M059J (cell line): ENCODE results near the gene RPS6KA5. TPM values are rescaled to one million over a fixed set of nuclear protein-coding genes. Genes with fewer than 3 reads are reported as not detected.
"Not testable (repeated sequence)": the region's sequence is repeated elsewhere in the genome, so short reads cannot be mapped to it uniquely, and the experiment has no call there.

Experiments used
- DNase-seq: peaks from one replicate; pipeline ENCODE4 v3.0.0-alpha.2; 2012; ENCODE audit warnings: low read depth
- total RNA-seq: library from RNA; depleted of rRNA; stranded (reverse); fragments of >200 nt; shearing (Covaris generic); gene quantifications from 2 replicates; pipeline ENCODE4 v1.2.3, GENCODE V29; 2014

Gene RPS6KA5
- total RNA-seq, 1 experiment from 2014 or later: 9.6 TPM

DNA sequence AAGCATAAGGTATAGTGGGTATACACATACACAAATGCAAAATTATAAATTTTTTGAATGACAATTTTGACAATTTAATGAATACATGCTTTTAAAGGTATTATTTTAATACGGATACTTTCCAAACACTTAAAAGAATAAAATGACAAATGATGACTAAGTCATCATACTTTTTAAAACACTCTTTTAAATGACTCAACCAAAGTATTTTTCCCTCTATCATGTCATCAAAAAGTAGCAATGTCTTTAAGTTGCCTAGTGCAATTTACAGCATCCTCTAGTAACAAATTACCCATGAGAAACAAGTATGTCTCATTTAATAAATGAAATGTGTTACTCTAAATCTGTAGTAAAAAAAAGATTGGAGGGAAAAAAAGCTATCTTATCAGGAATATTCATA lies 73.3 kb downstream of the RPS6KA5 start:
- DNase-seq: peak; percentile 7

DNA sequence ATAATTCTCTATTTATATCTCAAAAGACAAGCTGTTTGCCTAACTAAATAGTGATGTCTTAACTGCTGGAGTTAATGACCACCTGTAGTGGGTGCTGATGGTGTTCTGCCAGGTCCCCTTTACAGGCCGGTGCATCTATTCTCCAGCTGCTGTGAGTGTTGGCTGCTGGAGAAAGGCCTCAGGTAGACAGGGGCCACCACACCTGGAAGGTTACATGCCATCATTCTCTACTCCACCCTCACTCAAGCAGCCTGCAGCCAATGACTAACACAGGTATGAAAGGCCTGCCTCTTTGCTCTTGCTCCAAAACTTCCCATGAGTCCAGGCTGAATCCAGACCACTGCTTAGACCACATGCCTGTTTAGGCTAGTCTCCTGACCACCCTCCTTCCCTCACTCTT lies 73.9 kb downstream of the RPS6KA5 start:
- DNase-seq: no peak

DNA sequence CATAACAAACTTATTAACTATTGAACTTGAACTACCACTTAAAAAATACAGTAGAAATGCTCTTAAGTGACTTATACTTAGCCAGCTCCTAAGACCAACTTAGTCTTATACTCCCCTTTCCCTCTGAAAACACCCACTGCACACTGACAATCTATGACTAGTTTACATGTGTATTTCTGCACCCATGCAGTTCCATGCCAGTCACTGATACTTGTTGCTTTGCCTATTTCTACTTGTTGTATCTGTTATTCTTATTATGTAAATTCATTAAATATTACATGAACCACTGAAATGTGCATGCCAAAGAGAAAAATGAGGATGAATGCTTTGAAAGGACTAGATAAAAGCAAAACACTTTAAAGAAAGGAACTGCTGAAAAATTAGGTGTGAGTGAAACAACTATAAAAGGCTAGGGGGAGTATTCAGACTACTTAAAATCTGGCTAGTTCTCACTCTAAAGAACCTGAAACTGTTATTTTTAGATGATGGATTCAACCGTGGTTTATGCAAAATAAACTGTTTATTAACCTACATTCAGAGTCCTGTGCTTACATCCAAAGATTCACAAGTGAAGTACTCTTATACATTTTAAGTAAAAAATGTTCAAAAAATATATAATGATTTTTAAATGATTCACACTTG lies 74.7 kb downstream of the RPS6KA5 start:
- DNase-seq: no peak

DNA sequence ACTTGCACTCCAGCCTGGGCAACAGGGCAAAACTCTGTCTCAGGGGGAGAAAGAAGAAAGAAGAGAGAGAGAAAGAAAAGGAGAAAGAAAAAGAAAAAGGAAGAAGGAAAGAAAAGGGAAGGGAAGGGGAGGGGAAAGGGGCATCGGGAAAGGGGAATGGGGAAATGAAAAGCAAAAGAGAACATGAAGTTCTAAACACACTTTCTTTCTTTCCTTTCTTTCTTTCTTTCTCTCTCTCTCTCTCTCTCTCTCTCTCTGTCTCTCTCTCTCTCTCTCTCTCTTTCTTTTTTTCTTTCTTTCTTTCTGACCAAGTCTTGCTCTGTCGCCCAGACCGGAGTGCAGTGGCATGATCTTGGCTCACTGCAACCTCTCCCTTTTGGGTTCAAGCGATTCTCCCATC lies 76.9 kb downstream of the RPS6KA5 start:
- DNase-seq: no peak

DNA sequence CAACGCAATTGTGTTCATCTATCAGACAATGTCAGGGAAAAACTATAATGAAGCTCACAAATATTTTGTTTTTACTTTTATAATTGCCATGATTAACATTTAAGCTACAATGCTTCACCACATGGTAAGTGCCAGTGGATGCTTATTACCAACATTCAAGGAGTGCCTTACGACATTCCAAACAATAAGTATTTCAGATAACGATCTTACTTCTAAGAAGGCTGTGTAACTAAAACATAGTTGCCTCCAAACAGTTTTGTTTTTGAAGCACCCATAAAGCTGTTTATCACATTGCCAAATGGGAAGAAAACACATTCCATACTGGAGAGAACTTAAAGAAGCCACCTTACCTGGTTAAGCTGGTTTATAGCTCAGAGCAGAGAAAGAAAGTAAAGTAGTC lies 78.8 kb downstream of the RPS6KA5 start:
- DNase-seq: no peak

DNA sequence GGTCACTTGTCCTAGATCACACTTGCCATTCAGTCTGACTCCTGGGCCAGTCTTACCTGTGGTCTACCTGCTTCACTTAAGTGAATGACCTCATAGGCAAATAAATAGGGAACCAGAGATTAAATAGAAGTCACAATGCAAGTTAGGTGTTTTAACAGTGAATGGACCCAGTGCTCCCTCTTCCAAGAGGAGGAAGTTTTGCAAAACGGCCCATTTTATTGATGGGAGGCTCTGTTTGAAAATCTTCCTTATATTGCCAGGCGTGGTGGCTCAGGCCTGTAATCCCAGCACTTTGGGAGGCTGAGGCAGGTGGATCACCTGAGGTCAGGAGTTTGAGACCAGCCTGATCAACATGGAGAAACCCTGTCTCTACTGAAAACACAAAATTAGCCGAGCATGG lies 79.8 kb downstream of the RPS6KA5 start:
- DNase-seq: not testable (repeated sequence)

DNA sequence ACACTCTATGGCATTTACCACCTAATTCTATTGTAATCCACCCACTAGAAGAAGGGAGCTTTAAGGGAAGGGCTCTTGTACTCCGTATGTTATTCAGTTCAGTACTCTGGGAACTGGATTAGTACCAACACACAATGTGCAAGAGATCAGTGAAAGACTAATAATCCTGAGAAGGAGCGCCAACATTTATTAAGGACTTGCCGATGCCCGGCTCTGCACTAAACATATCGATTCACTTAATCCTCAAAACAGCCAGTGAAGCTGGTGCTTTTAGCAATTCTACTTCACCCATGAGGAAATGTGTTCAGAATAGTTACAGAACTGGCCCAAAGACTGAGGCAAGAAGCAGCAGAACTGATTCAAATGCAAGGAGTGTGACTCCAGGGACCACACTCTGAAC lies 80.9 kb downstream of the RPS6KA5 start:
- no peak for DNase-seq

DNA sequence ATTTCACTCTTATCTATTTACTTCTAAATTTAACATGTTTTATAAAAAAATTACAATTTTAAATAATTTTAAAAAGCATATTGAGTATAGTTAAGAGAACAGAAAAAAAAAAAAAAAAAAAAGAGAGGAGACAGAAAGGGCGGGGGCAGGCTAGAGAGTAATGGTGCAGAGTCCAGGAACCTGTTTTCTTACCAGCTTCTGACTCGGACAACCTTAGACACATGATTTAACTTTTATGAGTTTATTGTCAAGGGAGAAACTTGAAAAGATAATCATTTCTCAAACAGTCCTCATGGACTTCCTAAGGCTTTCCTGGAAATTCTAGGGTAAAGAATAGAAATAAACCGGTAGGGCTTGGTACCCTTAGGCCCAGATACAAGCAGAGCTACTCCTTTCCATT lies 84.3 kb downstream of the RPS6KA5 start:
- no peak for DNase-seq

DNA sequence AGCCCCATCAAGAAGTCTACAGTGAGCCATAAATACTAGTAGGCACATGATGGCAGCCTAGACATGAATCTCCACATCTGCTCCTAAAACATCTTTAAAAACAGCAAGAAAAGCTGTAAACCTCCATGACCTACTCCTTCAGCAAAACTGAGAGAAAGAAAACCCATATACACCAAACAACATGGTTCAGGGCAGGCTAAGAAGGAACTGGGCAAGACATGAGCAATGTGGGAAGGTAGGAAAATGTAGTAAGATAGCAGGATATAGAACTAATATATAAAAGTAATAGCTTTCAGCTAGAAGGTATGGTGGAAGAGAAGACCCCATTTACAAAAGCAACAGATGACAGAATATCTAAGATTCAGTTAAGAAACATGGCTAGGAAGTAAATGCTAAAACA lies 88.8 kb downstream of the RPS6KA5 start:
- DNase-seq: no peak

DNA sequence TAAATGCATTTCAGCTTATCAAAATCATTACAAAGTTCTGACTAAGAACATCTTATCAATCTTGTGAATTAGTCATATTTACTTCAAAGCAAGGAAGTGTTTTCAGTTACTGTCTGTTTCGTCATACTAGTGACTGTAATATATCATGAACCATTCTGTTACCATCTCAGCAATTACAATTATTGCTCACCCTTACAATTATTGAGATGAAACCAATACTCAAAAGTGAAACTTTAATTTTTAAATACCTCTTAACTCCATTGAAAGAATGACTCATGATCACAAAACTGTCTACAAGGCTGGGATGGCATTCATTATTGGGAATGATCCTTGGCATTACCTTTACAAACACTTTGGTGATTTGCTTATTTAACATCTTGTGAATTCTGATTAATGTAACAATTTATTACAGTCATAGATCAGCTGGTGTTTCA lies 90.3 kb downstream of the RPS6KA5 start:
- peak; percentile 64 for DNase-seq

DNA sequence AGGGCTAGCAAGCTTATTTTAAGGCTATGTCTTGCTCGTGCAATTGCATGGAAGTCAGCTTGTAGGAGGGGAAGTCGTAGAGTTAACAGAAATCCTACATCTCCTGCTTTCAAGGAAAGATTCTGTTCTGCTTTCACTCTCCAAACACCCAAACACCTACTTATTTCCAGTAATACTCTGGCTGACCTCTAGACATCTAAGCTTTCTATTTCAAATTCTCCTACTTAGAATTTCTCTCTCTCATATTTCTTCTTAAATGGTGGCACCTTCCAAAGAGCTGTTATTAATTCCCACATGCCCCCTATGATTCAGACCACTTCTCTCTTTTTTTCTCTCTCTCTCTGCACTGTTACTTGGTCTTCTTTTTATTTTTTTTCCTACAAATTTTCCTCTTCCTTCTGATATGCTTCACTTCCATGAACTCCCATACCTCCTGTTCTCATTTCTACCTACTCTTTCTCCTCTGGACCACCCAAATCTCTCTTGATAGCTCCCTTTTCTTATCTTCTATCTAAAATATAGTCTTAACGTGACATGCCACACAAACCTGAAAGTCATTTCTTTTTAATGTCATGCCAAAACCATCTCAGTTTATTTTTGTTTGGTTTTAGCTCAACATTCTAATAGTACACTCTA lies 90.8 kb downstream of the RPS6KA5 start:
- DNase-seq: peak; percentile 18

DNA sequence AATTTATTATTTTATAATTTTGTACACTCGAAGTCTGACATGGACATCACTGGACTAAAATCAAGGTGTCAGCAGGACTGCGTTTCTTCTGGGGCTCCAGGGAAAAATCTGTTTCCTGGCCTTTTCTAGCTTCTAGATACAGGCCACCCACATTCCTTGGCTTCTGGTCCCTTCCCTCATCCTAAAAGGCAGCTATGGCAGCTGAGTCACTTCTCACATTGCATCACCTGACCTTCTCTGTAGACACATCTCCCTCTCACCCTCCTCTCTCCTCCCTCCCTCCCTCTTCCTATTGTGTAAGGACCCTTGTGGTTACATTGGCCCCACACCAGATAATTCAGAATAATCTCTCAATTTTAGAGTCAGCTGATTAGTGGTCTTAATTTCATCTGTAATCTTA lies 92.4 kb downstream of the RPS6KA5 start:
- peak; percentile 8 for DNase-seq

DNA sequence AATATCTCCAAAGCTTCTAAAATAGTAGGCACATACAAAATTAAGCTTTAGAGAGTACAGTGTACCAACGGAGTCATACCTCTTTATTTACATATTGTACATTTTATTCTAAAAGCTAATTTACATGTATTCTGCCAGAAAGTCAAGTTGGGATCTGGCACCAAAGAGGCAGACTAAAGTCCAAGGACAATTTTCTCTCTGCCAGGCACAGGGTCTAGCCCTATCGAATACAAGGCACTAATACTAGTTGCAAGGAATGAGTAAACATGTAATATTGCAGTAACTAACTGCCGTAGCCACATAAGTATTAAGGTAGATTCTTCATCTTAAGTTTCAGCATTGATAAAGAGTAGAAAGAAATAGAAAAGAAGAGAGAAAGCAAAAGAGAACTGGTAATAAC lies 93.9 kb downstream of the RPS6KA5 start:
- no peak for DNase-seq

DNA sequence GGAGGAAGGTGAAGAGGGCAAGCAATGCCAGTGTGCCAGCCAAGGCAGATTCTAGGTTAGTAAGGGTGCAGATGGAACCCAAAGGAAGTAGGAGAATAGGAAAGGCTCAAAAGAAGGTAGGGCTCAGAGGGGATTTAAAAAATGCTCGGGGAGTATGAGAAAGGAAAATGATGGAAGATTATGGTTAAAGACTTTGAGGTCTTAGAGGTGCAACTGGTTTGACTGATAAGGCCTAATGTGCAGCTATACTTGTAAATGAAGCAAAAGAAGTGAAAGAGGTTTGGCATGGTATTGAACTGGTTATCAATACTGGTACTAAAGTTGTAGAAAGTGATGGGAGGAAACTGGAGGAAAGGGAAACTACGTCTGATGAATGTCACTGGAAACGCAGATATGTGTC lies 94.7 kb downstream of the RPS6KA5 start:
- no peak for DNase-seq

DNA sequence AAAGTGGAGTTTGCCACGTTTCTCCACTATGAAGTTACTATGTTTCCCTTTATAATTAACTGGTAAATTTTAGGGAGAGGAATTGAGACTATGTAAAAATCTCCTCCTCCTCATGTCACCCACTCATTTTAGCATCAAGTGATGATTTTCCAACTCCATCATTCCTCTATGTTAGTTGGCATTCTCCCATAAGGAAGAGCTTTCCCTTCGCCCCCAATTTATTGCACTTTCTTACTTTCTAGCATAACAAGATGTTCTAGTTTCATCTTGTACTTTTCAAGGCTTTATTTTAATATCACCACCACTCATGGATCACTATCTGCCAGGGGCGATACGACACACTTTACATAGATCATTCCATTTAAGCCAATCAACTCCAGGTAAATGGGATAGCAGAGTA lies 97.1 kb downstream of the RPS6KA5 start:
- no peak for DNase-seq

DNA sequence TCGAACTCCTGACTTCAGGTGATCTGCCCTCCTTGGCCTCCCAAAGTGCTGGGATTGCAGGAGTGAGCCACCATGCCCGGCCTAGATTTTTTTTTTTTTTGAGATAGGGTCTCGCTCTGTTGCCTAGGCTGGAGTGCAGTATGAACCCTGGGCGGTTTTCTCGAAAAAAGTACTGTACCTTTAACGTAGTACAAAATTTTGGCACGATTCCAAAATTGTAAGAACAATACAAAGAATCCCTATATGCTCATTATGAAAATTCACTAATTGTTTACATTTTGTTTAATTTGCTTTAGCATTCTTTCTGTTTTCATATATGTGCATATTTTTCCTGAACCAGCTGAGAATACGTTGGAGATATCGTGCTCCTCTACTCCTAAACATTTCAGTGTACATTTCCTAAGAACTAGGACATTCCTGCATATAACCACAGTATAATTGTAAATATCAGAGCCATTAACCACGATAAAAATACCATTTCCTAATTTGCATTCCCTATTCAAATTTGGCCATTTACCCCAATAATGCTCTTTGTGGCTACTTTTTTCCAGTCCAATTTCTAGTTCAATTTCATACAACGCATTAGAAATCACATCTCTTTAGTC lies 97.8 kb downstream of the RPS6KA5 start:
- no peak for DNase-seq

DNA sequence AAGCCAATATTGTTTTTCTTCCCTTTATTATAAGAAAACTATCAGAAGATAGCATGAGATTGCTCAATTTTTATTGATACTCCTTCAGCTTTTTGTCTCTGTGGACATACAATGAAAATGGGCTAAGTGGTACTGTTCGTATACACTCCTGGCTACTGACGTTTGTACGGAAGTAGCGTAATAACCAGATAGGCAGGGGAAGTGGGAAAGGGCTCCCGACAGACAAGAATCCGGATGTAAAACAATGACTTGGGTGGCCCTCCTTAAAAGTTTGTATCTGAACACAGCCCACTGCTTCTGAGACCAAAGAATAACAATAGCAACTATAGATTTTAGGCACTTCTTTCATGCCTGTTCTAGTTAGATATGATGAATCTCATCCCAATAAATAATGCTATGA lies 99.6 kb downstream of the RPS6KA5 start:
- DNase-seq: no peak

DNA sequence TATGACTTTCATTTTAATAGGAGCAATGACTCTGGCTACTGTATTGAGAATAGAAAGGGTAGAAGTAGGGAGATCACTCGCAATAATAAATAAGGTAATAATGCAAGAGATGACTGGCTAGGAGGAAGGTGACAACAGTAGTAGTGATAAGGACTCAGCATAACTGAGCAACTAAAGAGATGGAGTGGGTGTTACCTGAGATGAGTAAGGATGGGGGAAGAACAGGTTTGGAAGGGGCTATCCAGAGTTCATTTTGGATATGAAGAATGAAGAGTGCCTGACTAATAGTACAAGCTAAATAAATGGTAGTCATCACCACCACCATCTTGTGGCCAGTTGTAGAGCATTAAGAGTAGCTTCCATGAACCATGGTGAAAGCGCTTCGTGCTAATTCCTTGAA lies 101.1 kb downstream of the RPS6KA5 start:
- DNase-seq: no peak

DNA sequence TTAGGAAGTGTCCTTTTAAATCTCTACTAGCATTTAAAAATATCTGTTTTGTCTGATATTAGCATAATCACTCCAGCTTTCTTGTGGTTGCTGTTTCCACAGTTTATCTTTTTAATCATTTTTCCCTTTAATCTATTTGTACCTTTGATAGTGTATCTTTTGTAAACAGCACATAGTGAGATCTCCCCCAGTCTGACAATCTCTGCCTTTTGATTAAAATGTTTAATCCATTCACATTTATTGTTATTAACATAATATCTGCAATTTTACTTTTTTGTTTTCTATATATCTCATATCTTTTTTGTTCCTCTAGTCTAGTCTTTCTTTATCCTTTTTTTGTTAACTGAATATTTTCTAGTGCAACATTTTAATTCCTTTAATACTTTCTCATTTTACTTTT lies 104.2 kb downstream of the RPS6KA5 start:
- no peak for DNase-seq

DNA sequence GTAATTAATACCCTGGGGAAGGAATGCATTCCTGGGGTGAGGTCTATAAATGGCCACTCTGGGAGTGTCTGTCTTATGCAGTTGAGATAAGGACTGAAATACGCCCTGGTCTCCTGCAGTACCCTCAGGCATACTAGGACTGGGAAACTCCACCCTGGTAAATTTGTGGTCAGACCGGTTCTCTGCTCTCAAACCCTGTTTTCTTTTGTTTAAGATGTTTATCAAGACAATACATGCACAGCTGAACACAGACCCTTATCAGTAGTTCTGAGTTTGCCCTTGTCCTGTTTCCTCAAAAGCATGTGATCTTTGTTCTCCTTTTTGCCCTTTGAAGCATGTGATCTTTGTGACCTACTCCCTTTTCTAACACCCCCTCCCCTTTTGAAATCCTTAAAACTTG lies 106.8 kb downstream of the RPS6KA5 start:
- not testable (repeated sequence) for DNase-seq

DNA sequence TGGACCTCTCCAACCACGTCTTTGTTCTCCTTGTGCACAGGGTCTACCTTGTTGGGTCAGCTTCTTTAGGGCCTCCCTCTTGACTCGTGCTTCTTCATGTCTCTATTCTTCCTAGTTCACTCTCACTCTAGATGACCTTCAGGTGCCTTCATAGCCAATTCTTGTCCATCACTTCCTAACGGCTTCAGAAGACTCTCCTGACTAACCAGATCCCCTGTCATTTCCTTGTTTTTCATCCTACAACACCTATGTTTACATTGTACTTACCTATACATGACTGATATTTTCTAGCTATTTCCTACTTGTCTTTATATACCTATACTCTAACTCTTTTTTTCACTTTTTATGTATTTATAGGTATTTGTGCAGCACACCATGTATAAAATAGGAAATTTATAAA lies 117.1 kb downstream of the RPS6KA5 start:
- DNase-seq: no peak

DNA sequence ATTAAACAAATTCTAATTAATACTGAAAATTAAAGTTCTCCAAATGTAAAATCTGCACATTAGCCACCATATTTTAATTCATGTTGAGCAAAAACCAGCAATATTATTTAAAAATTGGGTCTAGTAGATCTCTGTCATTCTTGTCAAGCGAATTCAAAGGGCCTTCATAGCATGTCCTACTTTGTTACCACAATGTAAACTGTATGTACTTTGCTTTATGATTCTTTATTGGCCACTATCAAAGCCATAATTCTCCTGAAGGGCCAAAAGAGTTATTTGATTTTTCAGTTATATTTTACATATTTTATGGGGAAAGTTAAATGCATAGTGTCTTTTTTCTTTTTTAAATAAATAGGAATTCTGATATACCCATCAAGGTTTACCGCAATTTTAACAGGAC lies 117.9 kb downstream of the RPS6KA5 start:
- DNase-seq: no peak

DNA sequence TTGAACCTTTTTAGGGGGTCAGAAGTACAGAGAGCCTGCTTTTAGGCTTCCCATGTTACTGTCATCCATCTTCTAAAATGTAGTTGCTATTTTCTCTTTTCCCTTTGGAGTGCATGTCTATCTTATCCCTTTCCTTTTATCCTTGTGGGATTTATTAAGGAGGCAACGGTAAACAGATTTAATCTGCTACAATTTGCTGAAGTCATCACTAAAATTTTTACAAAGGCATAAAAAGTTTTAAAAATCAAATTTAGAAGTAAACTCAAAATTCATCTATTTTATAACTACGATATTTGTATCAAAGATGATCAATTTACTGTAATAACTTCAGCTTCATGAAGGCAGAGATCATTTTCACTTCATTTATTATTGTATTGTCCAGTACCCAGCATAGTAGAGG lies 118.7 kb downstream of the RPS6KA5 start:
- DNase-seq: no peak
